H1 (cell line): ENCODE data around the gene ZNF362. TPM values are rescaled to one million over a fixed set of nuclear protein-coding genes. Genes with fewer than 3 reads are reported as not detected.

Source experiments
- HDAC2 ChIP-seq, 2 experiments: fragments of 300-600 bp in 1 of 2; sonication (generic) in 1 of 2; IDR thresholded peaks; 2 replicates each; pipeline ENCODE4 v1.6.1; 2011 to 2012; ENCODE audit warnings: low read depth in 2 of 2, low read length in 2 of 2, mild to moderate bottlenecking in 2 of 2, moderate library complexity in 2 of 2, borderline replicate concordance in 1 of 2, inconsistent platforms in 1 of 2
- TBP ChIP-seq: IDR thresholded peaks from 2 replicates; pipeline ENCODE4 v1.6.1; 2011; ENCODE audit warnings: low read depth, low read length, improper control_type of control experiment
- YY1 ChIP-seq: IDR thresholded peaks from 2 replicates; pipeline ENCODE4 v1.6.1; 2011; ENCODE audit warnings: low read depth, mild to moderate bottlenecking, low read length
- polyA plus RNA-seq, 7 experiments: library from polyadenylated mRNA; depleted of rRNA in 3 of 7; stranded (reverse) in 5 of 7; unstranded in 2 of 7; fragments of >200 nt in 5 of 7; fragments of 200-250 nt in 2 of 7; gene quantifications; 1 replicate in 5 of 7; 2 replicates in 1 of 7; 4 replicates in 1 of 7; pipeline versions ENCODE4 v1.2.1 to v1.2.3, GENCODE V29; 2011 to 2013; ENCODE audit warnings: missing spikeins in 2 of 7, mixed read lengths in 2 of 7
- total RNA-seq: library from RNA; stranded (reverse); fragmentation: NEBNext Ultra II Directional; extraction: Animal tissue kit (Norgen Biotek cat#: 25700); gene quantifications from 2 replicates; pipeline ENCODE4 v1.2.1, GENCODE V29; 2021

ZNF362 gene
- total and polyA plus RNA-seq, 2 of the 8 experiments (the other 6 are each of a cell fraction or from before 2014, with no cell fraction given) = 24.2 to 27.8 TPM

- TF ChIP-seq TBP (no peak), YY1 (no peak), HDAC2 (IDR thresholded peaks at IDR 0.05; ENCODE audit: borderline replicate concordance in 1 of 2, low read depth in 2 of 2, low read length in 2 of 2) (no peak)
Observed at GRCh38 chr1:33244143-33244808, 12.0 kb upstream of the ZNF362 start (continued).
